NCI-H146 (cell line): Measurements from ENCODE around the gene JARID2.

Experiments
- DNase-seq: peaks from one replicate; lab custom pipeline; 2025; lab: John Stamatoyannopoulos, UW

Gene JARID2

GRCh38 chr6:15247500-15248450, 1.9 kb downstream of the JARID2 start:
- DNase-seq, result peak; percentile 78

GRCh38 chr6:15248451-15249370, 2.8 kb downstream of the JARID2 start:
- peak; percentile 96 for DNase-seq

GRCh38 chr6:15249371-15250019, 3.6 kb downstream of the JARID2 start:
- DNase-seq, result no peak

- DNase-seq, result no peak
Observed at GRCh38 chr6:15250187-15251168, 4.6 kb downstream of the JARID2 start.

- DNase-seq, result no peak
Observed at GRCh38 chr6:15252195-15252594, 6.3 kb downstream of the JARID2 start.

GRCh38 chr6:15253203-15254022, 7.5 kb downstream of the JARID2 start:
- no peak for DNase-seq

GRCh38 chr6:15254070-15254975, 8.5 kb downstream of the JARID2 start:
- DNase-seq, result no peak

- no peak for DNase-seq
Observed at GRCh38 chr6:15255481-15255880, 9.6 kb downstream of the JARID2 start.

GRCh38 chr6:15255909-15256395, 10.1 kb downstream of the JARID2 start:
- no peak for DNase-seq

GRCh38 chr6:15256538-15257271, 10.8 kb downstream of the JARID2 start:
- DNase-seq, result no peak

GRCh38 chr6:15257357-15258132, 11.7 kb downstream of the JARID2 start:
- no peak for DNase-seq

- no peak for DNase-seq
Observed at GRCh38 chr6:15259766-15260098, 13.9 kb downstream of the JARID2 start.

- no peak for DNase-seq
Observed at GRCh38 chr6:15260099-15260821, 14.4 kb downstream of the JARID2 start.

- no peak for DNase-seq
Observed at GRCh38 chr6:15263780-15264374, 18.0 kb downstream of the JARID2 start.

- DNase-seq, result no peak
Observed at GRCh38 chr6:15264412-15264811, 18.5 kb downstream of the JARID2 start.
